HG03064 (cell line): ENCODE results near the gene INHBE.

Source experiments
- ATAC-seq: cut with Tn5 transposase; IDR thresholded peaks from one replicate; pipeline ENCODE4 v1.9.1; 2021; ENCODE audit warnings: low read depth; ENCODE audit not compliant: unreplicated experiment

INHBE gene

GRCh38 chr12:57459750-57460467, 4.8 kb downstream of the INHBE start, which contains the start of gene GLI1:
Gene GLI1 (plus strand): TSS chr12:57459785. CDS start chr12:57463692, 3,907 bp downstream.
- ATAC-seq: no peak

GRCh38 chr12:57460468-57460784, 5.3 kb downstream of the INHBE start:
- no peak for ATAC-seq

GRCh38 chr12:57460841-57461275, 5.8 kb downstream of the INHBE start:
- ATAC-seq: no peak

- ATAC-seq: no peak
Observed at GRCh38 chr12:57461276-57461916, 6.3 kb downstream of the INHBE start.

GRCh38 chr12:57461917-57462250, 6.8 kb downstream of the INHBE start:
- ATAC-seq: no peak

- ATAC-seq: peak; percentile 52
Observed at GRCh38 chr12:57462251-57462911, 7.3 kb downstream of the INHBE start.

- ATAC-seq: no peak
Observed at GRCh38 chr12:57462912-57463253, 7.8 kb downstream of the INHBE start.

GRCh38 chr12:57464569-57464968, 9.5 kb downstream of the INHBE start:
- no peak for ATAC-seq

GRCh38 chr12:57465030-57465746, 10.1 kb downstream of the INHBE start:
- ATAC-seq: no peak

GRCh38 chr12:57465747-57466505, 10.8 kb downstream of the INHBE start:
- ATAC-seq: no peak

- ATAC-seq: no peak
Observed at GRCh38 chr12:57467212-57467874, 12.2 kb downstream of the INHBE start.

GRCh38 chr12:57467915-57468314, 12.8 kb downstream of the INHBE start:
- ATAC-seq: no peak

GRCh38 chr12:57469296-57470164, 14.4 kb downstream of the INHBE start:
- no peak for ATAC-seq

GRCh38 chr12:57470286-57470969, 15.3 kb downstream of the INHBE start:
- ATAC-seq: no peak

GRCh38 chr12:57470970-57471656, 16.0 kb downstream of the INHBE start:
- ATAC-seq: no peak

GRCh38 chr12:57471661-57472060, 16.6 kb downstream of the INHBE start:
- ATAC-seq: no peak

GRCh38 chr12:57472391-57472790, 17.3 kb downstream of the INHBE start:
- ATAC-seq: no peak

- no peak for ATAC-seq
Observed at GRCh38 chr12:57473392-57473791, 18.3 kb downstream of the INHBE start.
